Right lobe of liver (tissue), 6 donors: Measurements from ENCODE around the gene GSTM2. TPM values are rescaled to one million over a fixed set of nuclear protein-coding genes. Genes with fewer than 3 reads are reported as not detected.
"Not testable (repeated sequence)": the region's sequence is repeated elsewhere in the genome, so short reads cannot be mapped to it uniquely, and the experiment has no call there.

Source experiments
- ATAC-seq, 4 donors: fragments of 200-7000 bp; cut with Tn5 transposase; one replicate each; pipeline ENCODE4 v1.9.1; 2020; ENCODE audit warnings: mild to moderate bottlenecking in 4 of 4, moderate library complexity in 4 of 4
- DNase-seq, 3 donors: peaks; one replicate each; pipeline ENCODE4 v3.0.0-alpha.2; 2020
- H3K27ac ChIP-seq, 3 donors: fragments of 200-600 bp; one replicate each; pipeline ENCODE4 v1.8.0; 2022
- H3K27me3 ChIP-seq, 2 donors: fragments of 200-600 bp; one replicate each; pipeline ENCODE4 v1.8.0; 2022
- H3K36me3 ChIP-seq, 4 donors: fragments of 200-600 bp; sonication (generic) in 1 of 4; one replicate each; pipeline versions ENCODE4 v1.5.1 to v1.8.0; 2017 to 2022; ENCODE audit warnings: control low read depth in 1 of 4
- H3K4me1 ChIP-seq, 4 donors: fragments of 200-600 bp; sonication (generic) in 1 of 4; one replicate each; pipeline versions ENCODE4 v1.5.1 to v1.8.0; 2017 to 2022; ENCODE audit warnings: control low read depth in 1 of 4
- H3K4me3 ChIP-seq, 3 donors: fragments of 200-600 bp; one replicate each; pipeline ENCODE4 v1.8.0; 2022
- H3K9me3 ChIP-seq, 4 donors: fragments of 200-600 bp; sonication (generic) in 1 of 4; one replicate each; pipeline versions ENCODE4 v1.5.1 to v1.8.0; 2017 to 2022; ENCODE audit warnings: control low read depth in 1 of 4
- CTCF ChIP-seq, 4 donors: fragments of 200-600 bp in 3 of 4; fragments of 450-650 bp in 1 of 4; IDR thresholded peaks; one replicate each; pipeline versions ENCODE4 v1.5.1 to v1.8.0; 2016 to 2022; ENCODE audit warnings: antibody characterized with exemption in 4 of 4, mild to moderate bottlenecking in 2 of 4
- POLR2A ChIP-seq: fragments of 450-650 bp; IDR thresholded peaks from one replicate; pipeline ENCODE4 v1.6.1; 2017; ENCODE audit warnings: antibody characterized with exemption, mild to moderate bottlenecking
- WGBS: methylation state at CpG from one replicate; pipeline ENCODE4 v1.1.6; 2018; ENCODE audit warnings: low coverage, low lambda C conversion rate; ENCODE audit not compliant: insufficient coverage; ENCODE audit errors: missing lambda C conversion rate; 5-methylcytosine and 5-hydroxymethylcytosine counted together
- intact Hi-C, 2 donors: fragments of 100-400 bp; cut with DNase I; formaldehyde crosslinking; loops; one replicate each; pipeline versions ENCODE4 v1.11.2 to v1.14.1; 2022
- total RNA-seq, 6 experiments: library from RNA; depleted of rRNA in 2 of 6; stranded (reverse); fragments of >200 nt in 2 of 6; fragmentation: NEBNext Ultra II Directional in 3 of 6; extraction: Animal tissue kit (Norgen Biotek cat#: 25700) in 3 of 6; gene quantifications; one replicate each; pipeline versions ENCODE4 v1.1.0 to v1.2.4, GENCODE V29; 2016 to 2023
- donor health status: DM: no; HTN: yes; CAD: no.
- donor health status: DM: no; HTN: no; CAD: no.
- donor health status: DM: no; HTN: no; CAD: no.
- donor health status: DM: no; HTN: yes; CAD: no.
- donor health status: DM: no; HTN: yes; CAD: no.

Gene GSTM2
- total RNA-seq, 6 experiments from 2014 or later: 4.4 to 16.0 (median 12.7) TPM

GRCh38 chr1:109659997-109660690 lies 7.7 kb upstream of the GSTM2 start:
- H3K9me3 ChIP-seq: no peaks in the 10 kb centered on the region
- no peaks in the 10 kb centered on the region for H3K27me3 ChIP-seq
- TF ChIP-seq CTCF (IDR thresholded peaks at IDR 0.05): no peak
- TF ChIP-seq POLR2A: no peak
- no peak for ATAC-seq
- WGBS: 78% methylated on average over 3 of the region's 5 CpGs
- DNase-seq: no peak
- no peaks in the 10 kb centered on the region for H3K36me3 ChIP-seq
- H3K4me1 ChIP-seq: peaks cover 0 to 4% (median 0%) of the 10 kb centered on the region in 4 donors
- no peak overlapping the region for H3K27ac ChIP-seq
- intact Hi-C loops: no loop called here
- no peak overlapping the region for H3K4me3 ChIP-seq

GRCh38 chr1:109660691-109661026 lies 7.2 kb upstream of the GSTM2 start:
- H3K36me3 ChIP-seq, H3K27ac ChIP-seq, H3K9me3 ChIP-seq, H3K4me1 ChIP-seq, H3K4me3 ChIP-seq, intact Hi-C loops, H3K27me3 ChIP-seq, ATAC-seq, DNase-seq: not testable (repeated sequence)
- 78% methylated on average over 2 of the region's 4 CpGs for WGBS

GRCh38 chr1:109661391-109661790 lies 6.5 kb upstream of the GSTM2 start:
- DNase-seq: no peak
- Histone ChIP-seq H3K27me3 (no peaks in the 10 kb centered on the region), H3K27ac (no peak overlapping the region), H3K9me3 (no peaks in the 10 kb centered on the region), H3K4me1 (no peaks in the 10 kb centered on the region), H3K4me3 (no peak overlapping the region), H3K36me3 (no peaks in the 10 kb centered on the region)
- no CpG with 5 or more reads among the region's 2 CpGs for WGBS
- no peak for ATAC-seq
- TF ChIP-seq POLR2A (no peak), CTCF (IDR thresholded peaks at IDR 0.05) (no peak)
- intact Hi-C loops: no loop called here

GRCh38 chr1:109664671-109665070 lies 3.2 kb upstream of the GSTM2 start:
- no peaks in the 10 kb centered on the region for H3K9me3 ChIP-seq
- H3K27me3 ChIP-seq: no peaks in the 10 kb centered on the region
- no peak for DNase-seq
- no peak overlapping the region for H3K27ac ChIP-seq
- no peak overlapping the region for H3K4me3 ChIP-seq
- no peak for ATAC-seq
- no peaks in the 10 kb centered on the region for H3K4me1 ChIP-seq
- no peaks in the 10 kb centered on the region for H3K36me3 ChIP-seq
- 69% methylated on average over 1 of the region's 1 CpG for WGBS
- TF ChIP-seq CTCF (IDR thresholded peaks at IDR 0.05) (no peak), POLR2A (no peak)
- intact Hi-C loops: no loop called here

- no peak overlapping the region for H3K27ac ChIP-seq
- no peaks in the 10 kb centered on the region for H3K36me3 ChIP-seq
- 38% methylated on average over 4 of the region's 26 CpGs for WGBS
- no peaks in the 10 kb centered on the region for H3K9me3 ChIP-seq
- H3K4me3 ChIP-seq: peak overlapping the region; percentile 28 to 31 (median 28)
- peak in 1 of 4 donors; percentile 2 for ATAC-seq
- no peak for DNase-seq
- intact Hi-C loops: no loop called here
- H3K4me1 ChIP-seq: no peaks in the 10 kb centered on the region
- TF ChIP-seq CTCF (IDR thresholded peaks at IDR 0.05): no peak
- TF ChIP-seq POLR2A: no peak
- no peaks in the 10 kb centered on the region for H3K27me3 ChIP-seq
Observed at GRCh38 chr1:109668123-109668775, 392 bp downstream of the GSTM2 start.
